GM19239 (cell line): ENCODE results near the gene TRAF7.

ENCODE experiments used
- DNase-seq: peaks from one replicate; pipeline ENCODE4 v3.0.0; 2011; ENCODE audit warnings: low spot score; ENCODE audit not compliant: insufficient read length
- FAIRE-seq: peaks from 2 replicates; lab custom pipeline; 2011; peaks lifted over from hg19 to GRCh38; lab: Jason Lieb, UNC

TRAF7 gene

DNA sequence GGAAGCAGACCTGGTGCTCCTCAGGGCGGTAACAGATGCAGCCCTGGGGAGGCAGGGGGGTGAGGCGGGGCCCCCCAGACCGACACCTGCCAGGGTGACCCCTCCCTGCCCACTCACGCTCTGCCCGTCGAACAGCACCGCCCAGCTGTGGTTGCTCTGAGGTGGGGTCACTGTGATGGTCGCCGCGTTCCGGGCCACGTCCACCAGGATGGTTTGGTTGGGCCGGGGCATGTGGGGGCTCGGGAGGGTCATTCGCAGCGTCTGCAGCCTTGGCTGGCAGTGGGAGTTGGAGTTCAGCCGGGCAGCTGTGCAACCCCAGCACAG, 54.4 kb downstream of the TRAF7 start:
- DNase-seq: no peak
- no peak for FAIRE-seq

- FAIRE-seq (no peak), DNase-seq (no peak)
These were observed 55.1 kb downstream of the TRAF7 start, which contains the start of gene BRICD5 for GRCh38 chr16:2210386-2211365. TSS of gene BRICD5 (minus strand) at chr16:2210863. CDS start at chr16:2210833, 30 bp downstream.

DNA sequence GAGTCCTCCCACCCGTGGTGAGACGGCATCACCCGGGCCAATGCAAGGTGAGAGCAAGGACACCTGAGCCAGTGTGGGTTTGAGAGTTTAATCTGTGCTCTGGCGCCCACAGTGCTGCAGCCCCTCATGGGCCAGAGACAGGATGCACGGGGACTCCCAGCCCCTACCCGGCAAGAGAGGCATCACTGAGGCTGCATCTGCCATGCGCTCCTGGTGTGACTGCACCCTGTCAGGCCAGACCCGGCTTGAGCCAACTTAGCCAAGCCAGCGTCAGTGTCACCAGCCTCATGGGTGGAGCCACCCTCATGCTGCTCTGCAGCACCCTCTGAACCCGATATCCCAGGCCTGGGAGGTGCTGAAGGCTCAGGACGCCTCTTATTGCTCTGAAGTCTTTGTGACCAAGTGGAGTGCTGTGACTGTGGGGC, 56.4 kb downstream of the TRAF7 start:
- no peak for FAIRE-seq

DNA sequence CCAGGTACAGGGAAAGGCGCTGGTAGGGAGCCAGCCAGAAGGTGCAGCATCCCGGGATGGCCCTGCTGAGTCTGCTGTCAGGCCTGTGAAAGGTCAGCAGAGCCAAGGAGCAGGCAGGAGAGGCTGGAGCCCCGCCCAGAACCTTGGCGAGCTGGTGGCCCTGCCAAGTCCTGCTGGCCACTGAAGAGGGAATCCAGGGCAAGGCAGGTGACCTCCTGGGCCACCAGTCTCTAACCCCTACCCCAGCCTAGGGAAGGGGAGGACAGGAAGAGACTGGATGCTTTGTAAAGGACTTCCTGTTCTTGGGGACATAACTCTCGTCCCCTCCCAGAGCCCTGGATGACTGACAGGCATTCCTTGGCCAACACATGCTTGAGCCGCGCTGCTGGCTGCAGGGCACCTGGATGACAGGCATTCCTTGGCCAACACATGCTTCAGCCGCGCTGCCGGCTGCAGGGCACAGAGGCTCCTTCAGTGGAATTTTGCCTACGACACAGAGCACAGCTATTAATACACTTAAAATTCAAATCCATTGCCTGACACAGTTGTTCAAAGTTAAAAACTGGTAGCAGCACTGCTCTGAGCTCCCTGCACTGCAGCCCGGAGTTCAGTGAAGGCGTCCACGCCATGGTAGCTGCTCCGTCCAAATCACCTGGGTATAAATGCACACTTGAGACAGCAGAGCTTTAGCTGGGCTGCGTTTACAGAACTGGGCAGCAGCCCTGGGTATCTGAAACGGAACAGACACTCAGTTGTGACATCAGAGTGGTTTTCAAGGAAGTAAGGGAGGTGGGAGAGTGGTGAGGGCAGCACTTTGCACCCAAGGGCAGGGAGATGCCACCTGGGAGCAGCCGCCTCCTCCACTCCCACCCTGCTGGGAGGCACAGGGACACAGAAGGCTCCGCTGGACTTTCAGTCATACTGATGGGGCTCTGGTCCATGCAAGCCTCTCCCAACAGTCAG, 57.1 kb downstream of the TRAF7 start:
- FAIRE-seq: no peak
- DNase-seq: no peak

More for the DNA sequence above, 56.4 kb downstream of the TRAF7 start:
- DNase-seq: no peak

- FAIRE-seq (no peak), DNase-seq (no peak)
These were observed 58.5 kb downstream of the TRAF7 start for GRCh38 chr16:2213817-2214718.

- FAIRE-seq: no peak
- no peak for DNase-seq
These were observed 59.1 kb downstream of the TRAF7 start, which contains the start of gene PGP for GRCh38 chr16:2214719-2214968. TSS of gene PGP (minus strand) at chr16:2214840. CDS start at chr16:2214777, 63 bp downstream.

- DNase-seq (no peak), FAIRE-seq (no peak)
These were observed 60.7 kb downstream of the TRAF7 start for GRCh38 chr16:2216330-2216729.

DNA sequence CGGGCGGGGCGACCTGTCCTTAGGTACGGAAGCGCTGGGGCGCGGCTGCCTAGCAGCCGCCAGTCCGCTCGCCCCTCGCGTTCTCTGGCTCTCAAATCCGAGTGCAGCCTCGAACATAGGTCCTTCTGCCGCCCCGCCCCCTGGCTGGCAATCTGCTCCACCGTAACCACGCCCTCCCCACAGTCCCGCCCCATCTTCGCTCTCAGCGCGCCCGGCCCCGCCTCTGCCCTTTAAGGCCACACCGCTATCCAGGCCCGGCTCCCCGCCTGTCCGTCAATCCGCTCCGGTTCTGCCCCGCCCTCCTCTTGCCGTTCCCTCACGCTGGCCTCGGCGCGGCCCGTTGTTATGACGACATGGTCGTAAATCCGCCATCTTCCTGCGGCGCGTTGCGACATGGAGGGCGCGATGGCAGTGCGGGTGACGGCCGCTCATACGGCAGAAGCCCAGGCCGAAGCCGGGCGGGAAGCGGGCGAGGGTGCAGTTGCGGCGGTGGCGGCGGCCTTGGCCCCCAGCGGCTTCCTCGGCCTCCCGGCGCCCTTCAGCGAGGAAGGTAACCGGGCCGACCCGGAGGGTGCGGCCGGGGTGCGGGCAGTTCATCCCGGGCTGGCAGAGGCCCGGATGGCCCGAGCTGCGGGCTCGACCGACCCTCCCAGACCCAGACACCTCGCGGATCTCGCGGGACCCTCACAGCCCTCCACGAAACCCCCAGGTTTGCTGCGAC, 67.8 kb downstream of the TRAF7 start, which contains the start of gene E4F1:
TSS of gene E4F1 (plus strand) at position 371 of the 721 bp plus-strand sequence. CDS start at position 394, 23 bp downstream.
- peak; percentile 99 for FAIRE-seq
- peak; percentile 100 for DNase-seq

GRCh38 chr16:2223942-2224486, 68.4 kb downstream of the TRAF7 start:
- FAIRE-seq (peak; percentile 18), DNase-seq (peak; percentile 52)

GRCh38 chr16:2226245-2226793, 70.7 kb downstream of the TRAF7 start:
- FAIRE-seq (no peak), DNase-seq (no peak)

DNA sequence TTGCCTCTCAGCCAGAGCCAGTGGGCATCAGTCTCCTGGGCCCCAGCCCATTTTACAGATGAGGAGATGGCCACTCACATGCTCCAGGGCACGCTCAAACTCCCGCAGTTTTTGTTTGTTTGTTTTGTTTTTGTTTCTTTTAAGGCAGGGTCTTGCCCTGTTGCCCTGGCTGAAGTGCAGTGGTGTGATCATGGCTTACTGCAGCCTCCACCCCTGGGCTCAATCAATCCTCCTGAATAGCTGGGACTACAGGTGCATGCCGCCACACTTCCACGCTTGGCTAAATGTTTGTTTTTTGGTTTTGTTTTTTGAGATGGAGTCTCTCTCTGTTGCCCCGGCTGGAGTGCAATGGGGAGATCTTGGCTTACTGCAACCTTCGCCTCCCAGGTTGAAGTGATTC, 71.3 kb downstream of the TRAF7 start:
- DNase-seq: no peak
- FAIRE-seq: no peak
